K562 (cell line): ENCODE measurements around the gene AQP6. TPM values are rescaled to one million over a fixed set of nuclear protein-coding genes. Genes with fewer than 3 reads are reported as not detected.

ENCODE experiments used
- ATAC-seq: fragments of 200-7000 bp; cut with Tn5 transposase; 3 replicates; pipeline ENCODE4 v1.9.1; 2020; ENCODE audit warnings: moderate library complexity
- BruUV-seq: library from RNA; stranded (reverse); fragments of 400-500 nt; replicated peaks from 2 replicates; lab custom pipeline; 2021; lab: Mats Ljungman, UMichigan
- CTCF ChIA-PET: fragments of 300-600 bp; formaldehyde crosslinking; extraction: SDS; loops from one replicate; lab custom pipeline; 2021; ENCODE audit warnings: low intra/inter-chr PET ratio; lab: Yijun Ruan, JAX
- POLR2A ChIA-PET: fragments of 300-600, 350-650 bp; sonication (Branson Sonifier 250); formaldehyde crosslinking; extraction: SDS; loops from one replicate; lab custom pipeline; 2021; ENCODE audit warnings: antibody characterized with exemption, inconsistent platforms; lab: Yijun Ruan, JAX
- DNase-seq, 4 experiments: peaks; one replicate each; pipeline versions ENCODE4 v3.0.0 to v3.0.0-alpha.2; 2011 to 2018; ENCODE audit warnings: low spot score in 3 of 4, mixed read lengths in 3 of 4; ENCODE audit errors: extremely low read depth in 1 of 4
- FAIRE-seq: peaks from 2 replicates; lab custom pipeline; 2011; peaks lifted over from hg19 to GRCh38; lab: Jason Lieb, UNC
- H2AFZ ChIP-seq: 2 replicates; pipeline ENCODE4 v1.6.0; 2011; ENCODE audit warnings: low read depth, low read length, control low read depth, inconsistent platforms
- H3K27ac ChIP-seq: fragments of 200-600 bp; 3 replicates; pipeline ENCODE4 v1.8.0; 2011; ENCODE audit warnings: low read depth, mild to moderate bottlenecking, control low read depth, inconsistent platforms, low read length, moderate library complexity, mixed read lengths; ENCODE audit errors: extremely low read depth
- H3K27me3 ChIP-seq, 2 experiments: fragments of 300-600 bp in 1 of 2; 2 replicates in 1 of 2; 3 replicates in 1 of 2; pipeline versions ENCODE4 v1.6.0 to v1.8.0; 2011; ENCODE audit warnings: inconsistent platforms in 2 of 2, low read length in 2 of 2, mild to moderate bottlenecking in 1 of 2, mixed read lengths in 1 of 2, moderate library complexity in 1 of 2; ENCODE audit not compliant: control insufficient read depth in 2 of 2, insufficient read depth in 2 of 2
- H3K36me3 ChIP-seq: fragments of 300-600 bp; 3 replicates; pipeline ENCODE4 v1.8.0; 2011; ENCODE audit warnings: mild to moderate bottlenecking, low read length, inconsistent platforms; ENCODE audit not compliant: control insufficient read depth, insufficient read depth
- H3K4me1 ChIP-seq, 2 experiments: fragments of 200-600 bp in 1 of 2; replicated peaks in 1 of 2; 2 replicates in 1 of 2; 3 replicates in 1 of 2; pipeline versions ENCODE4 v1.5.1 to v1.8.0; 2011; ENCODE audit warnings: inconsistent platforms in 2 of 2, low read length in 2 of 2, mild to moderate bottlenecking in 1 of 2, mixed read lengths in 1 of 2, moderate library complexity in 1 of 2; ENCODE audit not compliant: control insufficient read depth in 2 of 2, insufficient read depth in 2 of 2
- H3K4me2 ChIP-seq: 2 replicates; pipeline ENCODE4 v1.6.1; 2011; ENCODE audit warnings: low read length, control low read depth, inconsistent platforms, mixed read lengths; ENCODE audit not compliant: insufficient read depth
- H3K4me3 ChIP-seq: fragments of 200-600 bp; sonication (generic), shearing (Covaris generic); 2 replicates; pipeline ENCODE4 v1.5.1; 2016; ENCODE audit warnings: control low read depth, inconsistent platforms
- H3K79me2 ChIP-seq: fragments of 200-600 bp; 3 replicates; pipeline ENCODE4 v1.8.0; 2011; ENCODE audit warnings: low read length, inconsistent platforms; ENCODE audit not compliant: control insufficient read depth, insufficient read depth
- H3K9ac ChIP-seq, 2 experiments: 2 replicates each; pipeline versions ENCODE4 v1.6.0 to v1.6.1; 2011; ENCODE audit warnings: low read depth in 2 of 2, low read length in 2 of 2, control low read depth in 1 of 2, inconsistent platforms in 1 of 2, mild to moderate bottlenecking in 1 of 2, mixed read lengths in 1 of 2; ENCODE audit not compliant: insufficient read depth in 1 of 2
- H3K9me1 ChIP-seq: one replicate; pipeline ENCODE4 v1.6.0; 2011; ENCODE audit warnings: inconsistent platforms, mild to moderate bottlenecking, low read length, moderate library complexity; ENCODE audit not compliant: control insufficient read depth, insufficient read depth
- H3K9me3 ChIP-seq: replicated peaks from 2 replicates; pipeline ENCODE4 v1.5.1; 2011; ENCODE audit warnings: low read depth, low read length, inconsistent platforms; ENCODE audit not compliant: control insufficient read depth, insufficient read depth
- H4K20me1 ChIP-seq: replicated peaks from 2 replicates; pipeline ENCODE4 v1.6.1; 2011; ENCODE audit warnings: low read length, inconsistent platforms, mixed read lengths; ENCODE audit not compliant: control insufficient read depth, insufficient read depth
- HNRNPLL ChIP-seq: fragments of 200-400 bp; formaldehyde crosslinking; IDR thresholded peaks from 2 replicates; pipeline ENCODE4 v1.6.1; 2017; ENCODE audit warnings: low read length, low read depth, mild to moderate bottlenecking; ENCODE audit not compliant: poor library complexity, severe bottlenecking
- PHF8 ChIP-seq: fragments of 200-600 bp; sonication (generic); IDR thresholded peaks from 2 replicates; pipeline ENCODE4 v1.6.1; 2012; ENCODE audit warnings: mixed run types, mild to moderate bottlenecking, inconsistent platforms, low read length, moderate library complexity, borderline replicate concordance
- PURB ChIP-seq: sonication (generic); formaldehyde crosslinking; IDR thresholded peaks from 2 replicates; pipeline ENCODE4 v1.9.0; 2021; ENCODE audit warnings: low read depth, mild to moderate bottlenecking, missing genetic modification reagents
- RERE ChIP-seq: sonication (generic); formaldehyde crosslinking; IDR thresholded peaks from 2 replicates; pipeline ENCODE4 v1.8.0; 2023; ENCODE audit warnings: missing genetic modification reagents, mild to moderate bottlenecking, borderline replicate concordance
- ZFX ChIP-seq: sonication (generic); formaldehyde crosslinking; IDR thresholded peaks from 2 replicates; pipeline ENCODE4 v1.8.0; 2022; ENCODE audit warnings: mild to moderate bottlenecking, missing genetic modification reagents, moderate library complexity
- ZNF41 ChIP-seq: fragments of 250-450 bp; sonication (Bioruptor Pico); conservative IDR thresholded peaks from 2 replicates; pipeline ENCODE4 v1.4.0; 2020; ENCODE audit warnings: mild to moderate bottlenecking
- WGBS: fragments of 100-300 bp; shearing (Covaris generic); methylation state at CpG from one replicate; pipeline ENCODE4 v1.1.6; 2016; ENCODE audit warnings: low coverage, mixed read lengths; ENCODE audit not compliant: insufficient coverage; ENCODE audit errors: missing lambda C conversion rate; 5-methylcytosine and 5-hydroxymethylcytosine counted together
- in situ Hi-C: fragments of 300-500 bp; cut with MboI; formaldehyde crosslinking; loops from 4 replicates; pipeline ENCODE4 v1.15.0; 2018; ENCODE audit warnings: inconsistent platforms, mixed read lengths
- intact Hi-C: fragments of 100-400 bp; cut with micrococcal nuclease; formaldehyde crosslinking; loops from 2 replicates; pipeline ENCODE4 v1.14.2; 2022
- polyA plus RNA-seq, 8 experiments: library from polyadenylated mRNA; depleted of rRNA in 4 of 8; stranded (reverse) in 5 of 8; unstranded in 3 of 8; fragments of >200 nt; fragmentation: Nextera tagmentation in 2 of 8; fragmentation: Illumina TruSeq in 1 of 8; extraction: Ambion mirVana in 2 of 8; extraction: Trizol in 1 of 8; gene quantifications; 2 replicates each; pipeline versions ENCODE4 v1.2.1 to v1.2.3, GENCODE V29; 2011 to 2014; ENCODE audit warnings: inconsistent platforms in 1 of 8, missing spikeins in 1 of 8
- total RNA-seq, 7 experiments: library from RNA; depleted of rRNA in 6 of 7; stranded (reverse); fragments of >200 nt in 6 of 7; fragmentation: Illumina TruSeq in 2 of 7; extraction: Trizol in 2 of 7; gene quantifications; 2 replicates each; pipeline versions ENCODE4 v1.2.1 to v1.2.3, GENCODE V29; 2011 to 2021; ENCODE audit warnings: low replicate concordance in 1 of 7

Gene AQP6
- total and polyA plus RNA-seq, 9 of the 15 experiments (the other 6 are each of a cell fraction or from before 2014, with no cell fraction given) = 0.05 to 0.12 TPM; not detected in 7

- no peaks in the 10 kb centered on the region for H3K9me1 ChIP-seq
- H3K4me3 ChIP-seq = no peak overlapping the region
- 32% methylated on average over 5 of the region's 5 CpGs for WGBS
- POLR2A ChIA-PET = interaction anchor here (1.0 to 3.4 kb wide), 2 partner anchors 12 to 16 kb away, joined by 3 to 12 read pairs; no protein-coding TSS in a partner anchor
- in situ Hi-C loops = no loop called here
- no peaks in the 10 kb centered on the region for H4K20me1 ChIP-seq
- H3K27me3 ChIP-seq = peaks cover 6 to 8% of the 10 kb centered on the region in 2 experiments; a peak in 2 of 5 replicates
- H3K4me2 ChIP-seq = no peak overlapping the region
- H3K79me2 ChIP-seq = no peaks in the 10 kb centered on the region
- H3K9ac ChIP-seq = no peak overlapping the region
- no peaks in the 10 kb centered on the region; a peak in 1 of 5 replicates for H3K4me1 ChIP-seq
- peak overlapping the region; percentile 64 for H2AFZ ChIP-seq
- ATAC-seq = no peak
- no TSS peak for BruUV-seq
- DNase-seq = no peak
- TF ChIP-seq HNRNPLL (no peak), RERE (CRISPR knock-in tag) (no peak), ZNF41 (no peak), PURB (no peak), PHF8 (peak; percentile 11; the same call in 1 of the 2 replicates), ZFX (CRISPR knock-in tag) (0 out of 2 replicates have a peak, but pooled peaks have one; percentile 15)
- TF ChIP-seq, all 486 proteins: peak for 2
- FAIRE-seq = no peak
- no peaks in the 10 kb centered on the region for H3K9me3 ChIP-seq
- intact Hi-C loops = no loop called here
- CTCF ChIA-PET = no interaction called here
- H3K36me3 ChIP-seq = no peaks in the 10 kb centered on the region
- no peak overlapping the region for H3K27ac ChIP-seq
Observed at GRCh38 chr12:49933796-49934195, 39.0 kb upstream of the AQP6 start.
